OCI-LY7 (cell line): ENCODE measurements around the gene BCL7C. TPM values are rescaled to one million over a fixed set of nuclear protein-coding genes. Genes with fewer than 3 reads are reported as not detected.

Experiments used
- BruUV-seq: library from RNA; stranded (reverse); fragments of 400-500 nt; replicated peaks from 2 replicates; lab custom pipeline; 2021; lab: Mats Ljungman, UMichigan
- CTCF ChIA-PET: fragments of 300-600 bp; sonication (Branson Sonifier 250); formaldehyde crosslinking; loops from one replicate; lab custom pipeline; 2022; ENCODE audit warnings: antibody characterized with exemption; ENCODE audit not compliant: unreplicated experiment; lab: Charles Lee
- POLR2A ChIA-PET: fragments of 300-600 bp; sonication (Branson Sonifier 250); formaldehyde crosslinking; loops from one replicate; lab custom pipeline; 2022; ENCODE audit warnings: antibody characterized with exemption; lab: Charles Lee
- DNase-seq: peaks from one replicate; pipeline ENCODE4 v3.0.0-alpha.2; 2015; ENCODE audit warnings: low spot score
- H2AFZ ChIP-seq: fragments of 200-600 bp; sonication (generic), shearing (Covaris generic); 2 replicates; pipeline ENCODE4 v1.6.1; 2014; ENCODE audit warnings: mild to moderate bottlenecking, antibody characterized with exemption, low read length, moderate library complexity
- H3K27ac ChIP-seq: fragments of 200-600 bp; sonication (generic); 2 replicates; pipeline ENCODE4 v1.5.1; 2014; ENCODE audit warnings: mixed run types, low read depth, mild to moderate bottlenecking, moderate library complexity, low read length, inconsistent platforms; ENCODE audit not compliant: poor library complexity, severe bottlenecking
- H3K36me3 ChIP-seq: fragments of 200-600 bp; sonication (generic); 2 replicates; pipeline ENCODE4 v1.6.1; 2014; ENCODE audit warnings: mild to moderate bottlenecking, antibody characterized with exemption, low read length, moderate library complexity, mixed read lengths; ENCODE audit not compliant: insufficient read depth
- H3K4me1 ChIP-seq: fragments of 200-600 bp; sonication (generic); 2 replicates; pipeline ENCODE4 v1.5.1; 2014; ENCODE audit warnings: mild to moderate bottlenecking, low read length; ENCODE audit not compliant: insufficient read depth, poor library complexity, severe bottlenecking
- H3K4me2 ChIP-seq: fragments of 200-600 bp; sonication (generic); 2 replicates; pipeline ENCODE4 v1.6.1; 2014; ENCODE audit warnings: mild to moderate bottlenecking, low read length
- H3K4me3 ChIP-seq: fragments of 200-600 bp; sonication (generic); 2 replicates; pipeline ENCODE4 v1.5.1; 2014; ENCODE audit warnings: mild to moderate bottlenecking, low read depth, low read length; ENCODE audit not compliant: poor library complexity, severe bottlenecking
- H3K79me2 ChIP-seq: fragments of 200-600 bp; sonication (generic); 2 replicates; pipeline ENCODE4 v1.6.1; 2016; ENCODE audit warnings: low read depth, mild to moderate bottlenecking, low read length, moderate library complexity, mixed read lengths; ENCODE audit not compliant: insufficient read depth
- H3K9me2 ChIP-seq: fragments of 200-600 bp; sonication (generic); 2 replicates; pipeline ENCODE4 v1.6.1; 2016; ENCODE audit warnings: mild to moderate bottlenecking, low read length, mixed read lengths; ENCODE audit not compliant: insufficient read depth
- H3K9me3 ChIP-seq: fragments of 200-600 bp; sonication (generic); 2 replicates; pipeline ENCODE4 v1.6.1; 2014; ENCODE audit warnings: mild to moderate bottlenecking, mixed run types, low read length, mixed read lengths
- H4K20me1 ChIP-seq: fragments of 200-600 bp; sonication (generic); 2 replicates; pipeline ENCODE4 v1.6.1; 2014; ENCODE audit warnings: mild to moderate bottlenecking, antibody characterized with exemption, low read length, moderate library complexity, mixed read lengths; ENCODE audit not compliant: insufficient read depth
- CTCF ChIP-seq: fragments of 200-600 bp; sonication (generic); conservative IDR thresholded peaks from 2 replicates; pipeline ENCODE4 v1.5.1; 2014; ENCODE audit warnings: mild to moderate bottlenecking, antibody characterized with exemption, low read length, moderate library complexity, mixed read lengths
- EZH2phosphoT487 ChIP-seq: fragments of 200-600 bp; sonication (generic); IDR thresholded peaks from 2 replicates; pipeline ENCODE4 v1.6.1; 2018; ENCODE audit warnings: low read depth, borderline replicate concordance, mild to moderate bottlenecking, mixed run types, antibody characterized with exemption, low read length, moderate library complexity, mixed read lengths
- intact Hi-C: fragments of 100-400 bp; cut with micrococcal nuclease; formaldehyde crosslinking; loops from one replicate; pipeline ENCODE4 v1.10.0; 2022; ENCODE audit not compliant: unreplicated experiment
- total RNA-seq, 2 experiments: library from RNA; depleted of rRNA in 1 of 2; stranded (reverse); fragments of >200 nt in 1 of 2; shearing (Covaris generic) in 1 of 2; gene quantifications; 2 replicates each; pipeline ENCODE4 v1.2.3, GENCODE V29; 2014 to 2022

The BCL7C gene
- total RNA-seq, 2 experiments from 2014 or later = 11.0 to 17.8 TPM

- peak; percentile 99 for DNase-seq
- intact Hi-C loops = loop anchor here (1.0 to 2.0 kb wide), 6 partner anchors 34 to 264 kb away; partner anchors contain the start of genes CFAP119, FBRS, RNF40 and SETD1A
- Histone ChIP-seq H3K27ac (peak overlapping the region; percentile 74), H3K9me3 (no peaks in the 10 kb centered on the region), H3K4me1 (peaks cover 14% of the 10 kb centered on the region), H4K20me1 (no peaks in the 10 kb centered on the region), H3K9me2 (no peaks in the 10 kb centered on the region), H3K36me3 (no peaks in the 10 kb centered on the region), H2AFZ (peak overlapping the region; percentile 72), H3K79me2 (no peaks in the 10 kb centered on the region), H3K4me3 (peak overlapping the region; percentile 74), H3K4me2 (peak overlapping the region; percentile 87)
- POLR2A ChIA-PET = no interaction called here
- TF ChIP-seq CTCF (no peak), EZH2phosphoT487 (no peak)
- CTCF ChIA-PET = no interaction called here
- BruUV-seq = TSS peak; percentile 79
Observed at GRCh38 chr16:30922420-30922959, 28.6 kb upstream of the BCL7C start.

- no peaks in the 10 kb centered on the region for H3K36me3 ChIP-seq
- no peaks in the 10 kb centered on the region for H3K79me2 ChIP-seq
- no peaks in the 10 kb centered on the region for H3K9me3 ChIP-seq
- H3K4me1 ChIP-seq = peaks cover 12% of the 10 kb centered on the region
- BruUV-seq = no TSS peak
- POLR2A ChIA-PET = no interaction called here
- no peaks in the 10 kb centered on the region for H3K9me2 ChIP-seq
- H2AFZ ChIP-seq = peak overlapping the region; percentile 72; the same call in 1 of the 2 replicates
- H3K4me2 ChIP-seq = peak overlapping the region; percentile 87
- peak; percentile 97 for TF ChIP-seq CTCF
- no peak for TF ChIP-seq EZH2phosphoT487
- H4K20me1 ChIP-seq = no peaks in the 10 kb centered on the region
- peak; percentile 94 for DNase-seq
- intact Hi-C loops = loop anchor here (1.0 to 2.0 kb wide), 7 partner anchors 35 to 263 kb away; partner anchors contain the start of genes CFAP119, FBRS, RNF40 and SETD1A
- CTCF ChIA-PET = no interaction called here
- peak overlapping the region; percentile 53 for H3K27ac ChIP-seq
- H3K4me3 ChIP-seq = peak overlapping the region; percentile 74
Observed at GRCh38 chr16:30921748-30922419, 28.0 kb upstream of the BCL7C start.

- Histone ChIP-seq H3K27ac (no peak overlapping the region), H3K4me2 (peak overlapping the region; percentile 87), H3K9me3 (no peaks in the 10 kb centered on the region), H3K4me3 (peak overlapping the region; percentile 74), H4K20me1 (no peaks in the 10 kb centered on the region), H3K36me3 (no peaks in the 10 kb centered on the region), H3K79me2 (no peaks in the 10 kb centered on the region), H2AFZ (peak overlapping the region; percentile 72), H3K9me2 (no peaks in the 10 kb centered on the region), H3K4me1 (peaks cover 12% of the 10 kb centered on the region)
- TF ChIP-seq EZH2phosphoT487 = no peak
- TF ChIP-seq CTCF = no peak
- ChIA-PET CTCF (no interaction called here), POLR2A (no interaction called here)
- no peak for DNase-seq
- intact Hi-C loops = loop anchor here (1.0 kb wide), 1 partner anchor 77 kb away; no protein-coding TSS in a partner anchor
- BruUV-seq = no TSS peak
Observed at GRCh38 chr16:30921459-30921747, 27.5 kb upstream of the BCL7C start.
